SH-SY5Y (cell line): Measurements from ENCODE around the gene LYPD6B.

Experiments used
- GATA2 ChIP-seq: IDR thresholded peaks from 2 replicates; pipeline ENCODE4 v1.6.1; 2011; ENCODE audit warnings: mild to moderate bottlenecking, low read depth, low read length
- GATA3 ChIP-seq: IDR thresholded peaks from 2 replicates; pipeline ENCODE4 v1.6.1; 2011; ENCODE audit warnings: low read depth, mild to moderate bottlenecking, low read length, moderate library complexity

DNA sequence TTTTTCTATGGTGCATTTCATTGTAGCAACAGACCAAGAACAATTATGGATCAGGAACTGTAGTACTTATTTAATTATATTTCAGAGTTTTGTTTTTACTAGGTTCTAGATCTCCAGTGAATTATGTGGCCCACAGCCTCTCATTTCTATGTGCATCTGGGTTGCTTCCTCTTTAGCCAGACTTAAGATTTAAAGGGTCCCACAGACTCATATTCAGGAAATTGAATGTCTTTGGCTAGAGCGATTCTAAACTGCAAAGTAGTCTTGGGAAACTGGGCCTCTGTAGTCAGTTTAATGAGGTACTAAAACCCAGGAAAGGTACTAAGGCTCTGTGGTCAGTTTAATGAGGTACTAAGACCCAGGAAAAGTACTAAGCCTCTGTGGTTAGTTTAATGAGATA lies 94.4 kb downstream of the LYPD6B start:
- TF ChIP-seq GATA2: no peak
- no peak for TF ChIP-seq GATA3
